GM18508 (cell line): ENCODE measurements around the gene MOXD1.

Experiments used
- ATAC-seq: cut with Tn5 transposase; IDR thresholded peaks from one replicate; pipeline ENCODE4 v1.9.1; 2021; ENCODE audit warnings: moderate number of reproducible peaks; ENCODE audit not compliant: insufficient read depth, unreplicated experiment

MOXD1 gene

DNA sequence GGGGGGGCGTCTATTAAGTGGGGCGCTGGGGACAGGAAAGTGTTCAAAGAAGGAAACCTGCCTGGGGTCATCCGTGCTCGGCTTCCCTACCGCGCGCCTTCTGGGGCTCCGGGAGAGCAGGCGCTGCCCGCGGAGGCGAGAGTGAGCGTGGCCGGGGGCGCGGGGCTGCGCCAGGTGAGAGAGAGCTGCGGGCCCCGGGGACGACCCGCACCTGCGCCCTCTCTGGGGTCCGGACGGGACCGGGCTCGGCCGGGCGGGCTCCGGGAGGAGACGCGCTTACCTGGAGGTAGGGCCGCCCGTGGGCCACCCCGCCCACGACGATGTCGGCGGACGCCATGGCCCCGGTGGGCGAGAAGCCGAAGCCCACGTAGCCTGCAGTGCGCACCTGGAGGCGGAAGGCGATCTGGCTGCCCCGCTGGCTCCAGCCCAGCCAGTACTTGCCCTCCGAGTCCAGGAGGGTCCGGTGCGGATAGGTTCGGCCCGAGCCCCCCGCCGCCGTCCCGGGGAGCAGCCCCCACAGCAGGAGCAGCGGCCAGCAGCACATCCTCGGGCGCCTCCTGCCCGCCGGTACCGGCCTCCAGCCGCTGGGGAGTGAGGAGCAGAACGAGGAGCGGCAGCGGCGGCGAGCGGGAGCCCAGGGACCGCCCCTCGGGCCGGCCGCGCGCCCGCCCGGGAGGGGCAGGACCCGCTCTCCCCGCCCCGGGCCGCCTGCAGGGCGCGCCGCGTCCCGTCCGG lies at the start of gene MOXD1:
Gene MOXD1 (minus strand): TSS at position 593 of the 735 bp plus-strand sequence. CDS start 49 bp downstream, at position 544.
- no peak for ATAC-seq

DNA sequence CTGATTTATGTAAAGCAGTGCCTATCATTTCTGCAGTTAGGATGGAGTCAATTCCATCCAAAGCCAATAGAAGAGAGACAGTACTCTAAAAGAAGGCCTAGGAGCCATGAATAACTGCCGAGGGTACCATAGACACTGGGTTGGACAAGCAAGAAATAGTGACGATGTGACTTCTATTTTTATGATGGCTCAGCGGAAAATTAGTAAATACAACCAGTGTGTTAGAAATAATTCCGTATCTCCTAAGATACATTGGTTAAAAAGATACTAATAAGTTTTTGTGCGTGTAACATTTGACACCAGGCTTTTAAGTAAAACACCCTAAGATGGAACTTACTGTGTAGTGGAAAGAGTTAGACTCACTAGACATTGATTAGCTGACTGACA lies 45.6 kb upstream of the MOXD1 start:
- ATAC-seq, result no peak

DNA sequence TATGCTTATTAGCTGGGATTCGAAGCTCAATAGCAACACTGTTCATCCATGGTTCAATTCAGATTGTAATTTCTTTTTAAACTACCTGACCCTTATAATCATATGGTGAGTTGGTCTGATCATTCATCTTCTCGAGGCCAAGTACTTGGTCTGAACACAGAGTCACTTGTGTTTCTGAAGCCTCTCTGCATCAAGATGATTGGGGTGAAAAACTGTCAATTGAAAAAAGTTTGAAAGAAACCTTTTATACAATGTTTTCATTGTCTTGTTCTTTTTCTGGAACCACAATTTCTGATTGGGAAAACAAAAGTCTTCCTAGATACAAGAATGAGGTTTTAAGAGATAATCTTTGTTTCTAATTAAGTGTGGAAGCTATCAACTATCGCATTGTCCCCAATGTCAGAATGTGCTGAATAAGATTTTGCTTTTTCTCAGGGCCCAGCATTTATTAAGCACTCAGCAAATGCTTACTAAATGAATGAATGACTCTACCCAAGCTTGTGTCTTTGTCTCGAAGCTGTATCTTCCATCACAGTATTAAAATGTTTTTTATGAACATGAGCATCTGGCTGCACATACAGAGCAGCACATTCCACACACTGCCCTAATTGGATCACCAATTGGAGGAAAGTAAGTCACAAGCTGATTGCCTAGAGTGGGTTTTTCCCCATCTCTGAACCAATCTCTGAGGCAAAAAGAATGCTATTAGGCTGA lies 45.0 kb upstream of the MOXD1 start:
- ATAC-seq, result no peak

DNA sequence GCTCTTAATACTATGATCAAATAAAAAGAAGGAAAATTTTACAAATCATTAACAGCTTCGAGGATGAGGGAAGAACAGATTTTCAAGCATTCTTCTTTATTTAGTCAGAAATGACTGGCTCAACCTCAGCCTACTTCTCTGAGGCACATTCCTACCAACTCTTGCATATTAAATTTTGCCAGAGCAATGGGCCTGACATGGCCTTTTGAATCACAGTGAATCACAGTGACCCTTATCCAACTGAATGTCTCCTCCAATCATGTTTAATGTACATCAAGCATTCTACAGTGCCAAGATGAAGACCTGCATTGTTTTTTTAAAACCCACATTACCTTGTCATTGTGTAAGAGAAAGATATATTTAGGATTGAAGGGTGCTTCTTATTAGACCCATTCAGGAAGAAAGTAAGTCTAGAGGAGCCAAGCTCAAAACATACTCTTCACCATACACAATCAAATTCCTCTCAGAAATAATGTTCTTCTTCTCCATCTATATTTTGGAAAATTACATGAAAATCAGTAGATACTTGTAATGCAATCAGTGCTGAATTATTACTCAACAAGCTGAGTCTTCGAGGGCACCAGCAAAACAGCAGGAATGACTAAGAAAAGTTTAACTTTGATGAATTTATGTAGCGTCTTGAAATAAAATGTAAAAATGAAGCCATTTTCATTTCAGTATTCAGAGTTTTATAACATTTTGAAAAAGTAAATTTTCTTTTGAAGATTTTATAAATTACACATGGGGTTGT lies 44.1 kb upstream of the MOXD1 start:
- ATAC-seq, result no peak

DNA sequence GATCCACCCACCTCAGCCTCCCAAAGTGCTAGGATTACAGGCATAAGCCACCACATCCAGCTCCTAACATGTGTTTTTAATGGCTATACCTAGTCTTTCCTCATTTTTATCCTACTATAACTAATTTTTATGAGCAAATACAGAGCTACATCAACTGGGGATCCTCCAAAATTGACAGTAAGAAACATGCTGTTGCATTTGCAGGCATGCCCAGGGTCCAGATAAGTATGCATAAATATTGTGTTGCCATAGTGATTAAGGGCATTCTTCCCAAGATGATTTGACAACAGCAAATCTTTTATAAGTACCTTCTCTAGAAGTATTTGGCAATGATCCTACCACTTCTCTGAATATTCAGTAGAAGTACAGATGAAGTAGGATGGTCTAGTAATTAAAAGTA lies 41.9 kb upstream of the MOXD1 start:
- ATAC-seq, result no peak

DNA sequence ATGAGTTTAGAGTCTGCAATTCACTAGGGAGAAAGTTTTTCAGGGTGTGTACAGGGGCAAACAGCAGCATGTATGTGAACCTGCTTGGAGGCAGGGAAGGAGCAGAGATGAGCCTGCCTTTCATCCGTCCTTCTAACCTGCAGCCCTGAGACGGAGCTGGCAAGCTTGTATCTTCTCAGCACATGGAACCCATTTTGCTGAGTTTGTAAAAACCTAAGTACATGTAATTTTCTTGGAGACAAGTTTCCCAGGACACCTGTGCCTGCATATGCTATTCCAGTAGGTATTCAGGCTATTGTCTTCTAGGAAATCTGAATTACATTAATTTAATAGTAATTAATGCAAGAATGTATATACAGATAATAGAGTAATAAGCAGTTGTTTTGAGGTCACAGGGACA lies 28.8 kb upstream of the MOXD1 start:
- no peak for ATAC-seq

DNA sequence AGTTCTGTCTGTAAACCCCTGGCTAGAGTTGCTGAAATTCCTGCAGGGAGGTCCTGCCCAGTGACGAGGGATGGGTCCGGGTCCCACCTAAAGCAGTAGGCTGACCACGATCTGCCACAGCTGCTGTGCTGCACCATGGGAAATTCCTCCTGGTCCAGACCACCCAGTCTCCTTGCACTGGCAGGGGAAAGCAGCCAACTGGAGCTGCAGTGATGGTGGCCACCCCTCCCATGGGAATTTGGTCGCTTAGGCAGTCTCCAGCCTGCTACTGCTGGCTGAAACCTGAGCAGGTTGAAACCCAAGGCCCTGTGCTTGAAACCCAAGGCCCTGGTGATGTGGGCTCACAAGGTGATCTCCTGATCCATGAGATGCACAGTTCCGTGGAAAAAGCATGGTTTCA lies 23.9 kb upstream of the MOXD1 start:
- ATAC-seq, result no peak

DNA sequence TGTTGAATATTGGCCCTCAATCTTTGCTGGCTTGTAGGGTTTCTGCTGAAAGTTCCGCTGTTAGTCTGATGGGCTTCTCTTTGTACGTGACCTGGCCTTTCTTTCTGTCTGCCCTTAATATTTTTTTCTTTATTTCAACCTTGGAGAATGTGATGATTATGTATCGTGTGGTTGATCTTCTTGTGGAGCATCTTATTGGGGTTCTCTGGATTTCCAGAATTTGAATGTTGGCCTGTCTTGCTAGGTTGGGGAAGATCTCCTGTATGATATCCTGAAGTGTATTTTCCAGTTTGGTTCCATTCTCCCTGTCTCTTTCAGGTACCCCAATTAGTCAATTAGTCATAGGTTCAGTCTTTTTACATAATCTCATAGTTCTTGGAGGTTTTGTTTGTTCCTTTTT lies 22.6 kb upstream of the MOXD1 start:
- ATAC-seq, result no peak

DNA sequence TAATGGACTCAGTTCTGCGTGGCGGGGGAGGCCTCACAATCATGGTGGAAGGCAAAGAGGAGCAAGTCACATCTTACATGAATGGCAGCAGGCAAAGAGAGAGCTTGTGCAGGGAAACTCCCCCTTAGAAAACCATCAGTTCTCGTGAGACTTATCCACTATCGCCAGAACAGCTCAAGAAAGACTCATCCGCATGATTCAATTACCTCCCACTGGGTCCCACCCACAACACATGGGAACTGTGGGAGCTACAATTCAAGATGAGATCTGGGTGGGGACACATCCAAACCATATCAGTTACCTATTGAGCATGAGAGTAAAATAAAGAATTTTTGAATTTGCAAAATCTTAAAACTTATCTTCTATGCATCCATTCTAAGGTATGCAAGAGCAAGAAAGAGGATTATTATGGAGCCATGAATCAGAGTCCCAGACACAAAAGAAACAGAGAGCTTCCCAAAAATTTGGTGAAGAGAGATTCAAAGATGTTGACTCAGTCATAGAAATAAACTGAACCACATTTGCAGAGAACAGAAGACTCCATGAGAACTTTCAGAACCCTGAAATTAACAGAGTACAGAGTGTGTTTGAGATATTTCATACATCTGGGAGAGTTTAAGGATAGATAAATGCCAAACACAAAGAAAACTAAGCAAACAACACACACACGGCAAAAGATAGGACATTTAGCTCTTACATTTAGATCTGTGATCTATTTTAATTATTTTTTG lies 17.1 kb upstream of the MOXD1 start:
- no peak for ATAC-seq

DNA sequence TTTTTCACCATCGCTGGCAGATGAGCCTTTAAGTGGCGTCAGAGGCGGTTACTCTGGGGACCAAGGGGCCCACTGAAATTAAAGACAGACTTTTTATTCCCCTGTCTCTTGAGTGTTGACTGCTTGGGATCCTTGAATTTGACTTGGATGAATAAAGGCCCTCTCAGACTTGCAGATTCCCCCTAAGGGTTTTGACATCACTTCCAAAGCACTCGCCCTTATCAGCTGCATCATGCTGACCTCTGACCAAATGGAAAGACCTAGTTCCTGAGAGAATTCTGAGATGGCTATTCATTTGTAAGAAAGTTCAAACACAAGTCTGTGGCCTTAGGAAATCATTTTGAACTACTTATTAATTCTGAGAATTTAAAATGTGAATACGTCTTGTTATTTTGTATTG lies 13.5 kb upstream of the MOXD1 start:
- no peak for ATAC-seq

DNA sequence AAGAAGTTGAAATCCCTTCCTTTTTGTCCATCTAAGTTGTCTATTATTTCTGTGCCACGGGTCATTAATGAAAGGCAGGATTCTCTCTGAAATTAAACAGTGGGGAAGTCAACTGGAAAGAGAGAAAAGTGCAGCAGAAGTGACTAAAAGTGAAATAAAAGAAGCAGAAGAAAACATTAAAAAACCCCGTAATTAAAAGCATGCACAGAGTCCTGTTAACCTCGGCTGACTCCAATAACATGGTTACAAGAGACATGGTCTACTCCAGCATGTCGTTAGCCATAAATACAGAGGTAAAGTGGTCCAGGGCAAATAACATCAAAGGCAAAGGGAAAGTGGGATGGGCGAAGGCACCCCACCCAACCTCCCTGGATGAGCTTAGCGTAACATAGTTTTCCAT lies 13.0 kb upstream of the MOXD1 start:
- no peak for ATAC-seq

DNA sequence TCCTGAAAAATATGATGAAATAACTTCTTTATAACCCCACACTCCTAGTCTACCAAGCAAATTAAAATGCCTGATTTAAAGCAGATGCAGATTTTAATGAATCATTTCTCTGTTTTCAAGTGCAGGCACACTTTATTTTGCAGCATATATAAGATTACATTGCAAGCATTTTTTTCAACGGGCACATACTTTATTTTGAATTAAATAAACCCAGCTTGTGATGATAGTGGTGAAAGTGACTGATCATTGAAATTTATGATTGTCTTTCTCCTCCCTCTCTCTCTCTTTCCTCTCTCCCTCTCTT lies 12.2 kb upstream of the MOXD1 start:
- no peak for ATAC-seq

DNA sequence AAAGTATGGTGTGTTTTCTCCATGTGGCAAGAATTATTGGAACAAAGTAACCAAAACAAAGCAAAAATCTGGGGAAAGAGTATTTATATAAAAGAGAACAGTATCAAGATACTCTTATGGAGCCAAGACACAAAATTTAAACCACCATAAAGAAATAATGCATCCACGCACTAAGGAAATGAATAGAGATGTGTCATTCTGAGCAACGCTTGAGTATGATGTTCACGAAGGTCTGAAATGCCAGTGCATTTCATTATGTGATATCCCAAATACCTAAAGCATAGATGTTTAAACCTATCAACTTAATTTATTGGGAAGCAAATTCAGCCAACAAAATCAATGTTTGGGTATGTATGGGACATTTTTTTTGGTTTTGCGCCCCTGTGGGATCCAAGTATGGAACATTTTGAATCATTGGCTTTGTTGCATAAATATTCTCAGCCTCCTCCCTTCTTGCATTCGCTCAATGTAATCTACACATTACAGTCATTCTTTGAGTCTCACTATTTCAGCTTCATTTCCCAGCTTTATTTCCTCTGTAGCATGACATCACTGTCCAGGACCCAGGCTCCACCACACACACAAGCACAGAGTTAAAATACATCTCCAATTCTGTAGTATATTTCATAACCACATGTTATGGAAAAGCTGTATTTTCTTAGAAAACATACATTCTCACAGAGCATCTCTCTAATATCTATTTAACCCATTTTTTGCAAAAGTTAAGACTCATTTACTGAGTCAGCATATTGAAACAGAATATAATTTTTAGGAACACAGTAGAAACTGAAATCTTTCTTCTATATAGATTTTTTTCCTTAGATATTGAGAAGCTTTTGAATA lies 11.6 kb upstream of the MOXD1 start:
- ATAC-seq, result no peak

DNA sequence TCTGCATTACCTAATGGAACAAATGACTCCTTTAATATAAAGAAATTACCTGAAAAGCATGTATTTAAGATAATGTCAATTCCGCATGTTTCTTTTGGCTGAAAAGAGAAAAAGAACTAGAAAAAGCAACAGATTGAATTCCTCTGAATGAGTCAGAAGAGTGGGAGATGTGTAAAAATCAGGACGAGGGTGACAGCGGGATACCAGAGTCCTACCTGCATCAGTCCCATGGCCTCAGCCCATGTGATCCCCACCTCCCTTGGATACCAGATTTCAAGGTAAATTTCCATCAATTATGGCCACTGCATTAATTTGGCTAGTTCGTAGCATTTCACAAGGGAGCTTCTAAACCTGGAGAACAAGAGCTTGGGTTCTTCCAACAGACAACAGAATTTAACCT lies 10.0 kb upstream of the MOXD1 start:
- no peak for ATAC-seq

DNA sequence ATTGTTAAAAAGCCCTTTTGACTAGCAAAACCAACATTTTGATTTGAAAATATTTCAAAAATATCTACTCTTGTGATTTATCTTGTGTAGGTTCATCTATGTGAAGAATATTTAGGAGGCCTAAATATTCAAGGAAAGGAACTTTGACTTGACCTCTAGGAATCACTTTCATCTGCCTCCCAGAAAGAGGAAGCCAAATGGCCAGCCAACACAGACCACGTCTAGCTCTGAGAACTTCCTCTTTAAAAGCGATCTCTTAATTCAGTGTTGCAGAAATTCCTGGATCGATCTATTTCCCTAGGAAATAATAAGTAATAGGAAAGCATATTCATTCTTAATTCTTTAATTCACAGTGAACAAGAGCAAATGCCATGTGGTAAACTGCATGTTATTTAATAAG lies 9.6 kb upstream of the MOXD1 start:
- ATAC-seq, result no peak

DNA sequence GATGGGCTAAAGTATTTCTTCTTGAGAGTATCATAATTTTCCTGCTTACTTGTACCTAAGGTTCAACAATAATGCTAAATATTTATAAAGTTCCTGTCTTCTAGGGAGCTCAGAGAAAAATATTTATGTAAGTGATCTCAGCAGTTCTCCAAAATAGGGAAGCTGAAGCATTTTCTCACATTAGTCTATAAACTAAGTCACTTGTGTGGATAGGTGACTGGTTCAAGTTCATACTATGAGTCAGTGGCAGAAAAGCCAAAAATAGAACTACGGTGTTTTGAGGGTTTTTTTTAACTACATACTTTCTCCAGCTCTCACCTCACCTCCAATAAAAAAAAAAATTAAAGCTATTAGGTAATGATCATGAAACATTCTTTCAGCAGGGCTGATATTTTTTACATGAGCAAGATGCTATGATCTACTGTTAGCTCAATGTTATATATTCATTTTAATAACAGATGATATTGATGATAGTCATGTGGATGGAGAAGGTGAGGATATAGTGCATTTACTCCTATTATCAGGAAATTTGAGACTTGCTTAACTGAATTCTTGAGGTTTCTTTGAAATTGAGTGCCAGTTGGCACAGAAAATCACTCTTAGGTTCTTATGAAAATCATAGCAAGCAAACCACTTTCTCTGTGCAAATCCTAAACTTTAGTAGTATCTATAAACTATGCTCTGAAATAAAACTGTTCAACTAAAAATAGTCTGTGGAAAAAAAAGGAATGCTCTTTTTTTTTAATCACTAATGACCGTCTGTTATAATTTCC lies 4.1 kb upstream of the MOXD1 start:
- peak; percentile 65 for ATAC-seq

DNA sequence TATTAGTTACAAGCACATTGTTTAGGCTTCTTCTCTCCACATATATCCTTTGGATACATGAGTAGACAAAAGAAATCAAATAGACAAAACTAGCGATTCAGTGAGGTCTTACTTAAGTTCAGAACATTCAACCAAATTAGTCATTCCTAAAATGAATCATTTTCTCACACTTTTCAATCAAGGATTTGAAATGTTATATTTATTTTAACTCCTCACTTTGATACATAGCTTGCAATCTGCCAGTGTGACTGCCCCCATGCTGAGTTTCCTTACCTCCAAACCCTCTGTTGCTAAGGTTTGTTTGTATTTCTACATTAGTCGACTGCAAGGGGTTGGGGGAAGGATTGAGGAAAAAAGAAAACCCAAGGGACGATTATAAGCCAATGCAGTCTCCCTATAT lies 3.5 kb upstream of the MOXD1 start:
- no peak for ATAC-seq

DNA sequence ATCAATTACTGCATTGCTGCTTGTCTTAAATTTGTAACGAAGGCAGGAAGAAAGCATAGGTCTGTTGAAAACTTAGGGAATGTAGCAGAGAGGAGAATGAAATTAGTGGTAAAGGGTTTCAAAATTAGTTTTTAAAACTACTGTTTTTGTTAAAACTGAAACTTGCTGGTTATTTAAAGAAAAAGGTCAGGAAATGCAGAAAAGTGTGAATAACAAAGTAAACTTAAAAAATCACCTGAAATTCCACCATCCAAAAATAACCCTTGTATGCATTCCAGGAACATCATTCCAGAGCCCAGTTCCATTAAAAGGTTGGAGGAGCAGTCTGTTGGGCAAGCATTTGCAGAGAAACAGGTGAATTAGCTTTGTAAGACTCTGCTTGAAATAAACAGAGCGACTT lies 3.1 kb upstream of the MOXD1 start:
- ATAC-seq, result no peak

DNA sequence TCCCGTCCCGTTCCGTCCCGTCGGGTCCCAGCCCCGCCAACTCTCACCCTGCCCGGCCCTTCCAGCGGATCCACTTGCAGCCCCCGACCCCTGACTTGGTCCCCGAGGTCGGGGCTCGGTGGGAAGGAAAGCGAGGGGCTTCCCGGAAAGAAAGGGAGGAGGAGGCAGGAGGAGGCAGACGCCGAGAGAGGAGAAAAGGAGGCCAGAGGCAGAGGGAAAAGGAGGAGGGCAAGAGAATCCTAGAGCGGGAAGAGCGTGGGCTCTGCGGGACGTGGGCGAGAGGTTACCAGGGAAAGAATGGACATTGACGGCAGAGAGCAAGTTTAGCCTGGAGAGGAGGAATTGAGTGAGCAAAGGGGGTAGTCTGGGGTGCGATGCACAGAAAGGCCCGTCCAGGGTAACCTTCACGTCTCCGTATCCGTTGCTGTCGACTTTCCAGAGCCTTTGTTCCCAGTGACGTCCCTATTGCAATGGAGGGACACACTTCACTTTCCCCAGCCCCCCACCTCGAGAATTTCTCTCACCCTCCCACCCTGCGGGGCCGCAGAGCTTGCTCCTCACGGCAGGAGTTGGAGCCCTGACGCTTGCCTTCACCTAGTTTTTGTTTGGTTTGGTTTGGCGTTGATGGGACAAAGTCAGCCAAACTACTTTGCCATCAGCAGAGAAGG lies 477 bp upstream of the MOXD1 start:
- no peak for ATAC-seq
